ENCODE data around the gene LCNL1. TPM values are rescaled to one million over a fixed set of nuclear protein-coding genes. Genes with fewer than 3 reads are reported as not detected.

LCNL1 gene
- total and polyA plus RNA-seq, 10 of the 15 experiments (the other 5 are each of a cell fraction or from before 2014, with no cell fraction given): not detected

GRCh38 chr9:136955943-136956335 is 26.9 kb upstream of the LCNL1 start:
- Histone ChIP-seq H3K9me3 (replicated peaks; ENCODE audit: control insufficient read depth, insufficient read depth, low read length) (no peaks in the 10 kb centered on the region), H3K4me1 (ENCODE audit: control insufficient read depth, insufficient read depth, low read length) (no peaks in the 10 kb centered on the region), H3K27me3 (replicated peaks in 1 of 2; ENCODE audit: control insufficient read depth in 2 of 2, insufficient read depth in 2 of 2, low read length in 1 of 2) (no peaks in the 10 kb centered on the region), H3K79me2 (ENCODE audit: control insufficient read depth, insufficient read depth, low read length) (no peaks in the 10 kb centered on the region), H4K20me1 (ENCODE audit: control insufficient read depth, insufficient read depth) (no peaks in the 10 kb centered on the region), H3K4me2 (ENCODE audit: control insufficient read depth, insufficient read depth) (no peak overlapping the region), H3K9ac (ENCODE audit: control insufficient read depth, insufficient read depth, low read length) (no peak overlapping the region), H3K27ac (ENCODE audit: control insufficient read depth, insufficient read depth) (no peak overlapping the region), H3K36me3 (ENCODE audit: control insufficient read depth in 2 of 2, insufficient read depth in 2 of 2, low read length in 1 of 2) (no peaks in the 10 kb centered on the region), H2AFZ (ENCODE audit: control insufficient read depth, low read depth, low read length) (no peak overlapping the region), H3K4me3 (no peak overlapping the region)
- no TSS peak for BruUV-seq (replicated peaks)
- ChIA-PET RAD21 (ENCODE audit: unreplicated experiment) (no interaction called here), CTCF (no interaction called here), SMC1A (ENCODE audit: uncharacterized antibody, unreplicated experiment) (no interaction called here), POLR2A (no interaction called here)
- in situ Hi-C loops (cut with MboI) (no loop called here), intact Hi-C loops (cut with micrococcal nuclease; ENCODE audit: unreplicated experiment) (no loop called here)
- no peak for TF ChIP-seq CHD1 (IDR thresholded peaks at IDR 0.05; ENCODE audit: low read depth, low read length)
- TF ChIP-seq CBFB (IDR thresholded peaks at IDR 0.05; ENCODE audit: low read depth): no peak
- no peak for TF ChIP-seq CHD4 (IDR thresholded peaks at IDR 0.05)
- TF ChIP-seq SMAD1 (IDR thresholded peaks at IDR 0.05; ENCODE audit: low read depth, partially characterized antibody): no peak
- TF ChIP-seq CREM (IDR thresholded peaks at IDR 0.05; ENCODE audit: low read depth): no peak
- TF ChIP-seq SRF (IDR thresholded peaks at IDR 0.05; ENCODE audit: low read depth in 2 of 2, low read length in 2 of 2): no peak
- no peak for TF ChIP-seq PAX8 (IDR thresholded peaks at IDR 0.05)
- no peak for TF ChIP-seq MEF2A (IDR thresholded peaks at IDR 0.05; ENCODE audit: insufficient read depth, low read depth, low read length)
- no peak for TF ChIP-seq CBX3 (IDR thresholded peaks at IDR 0.05; ENCODE audit: borderline replicate concordance, low read depth)
- TF ChIP-seq KDM1A (IDR thresholded peaks at IDR 0.05; ENCODE audit: borderline replicate concordance): no peak
- no peak for ATAC-seq
- DNase-seq (ENCODE audit: low read depth, low spot score): no peak
- WGBS (ENCODE audit: insufficient coverage, insufficient replicate concordance, low lambda C conversion rate, missing lambda C conversion rate): 44% methylated on average over 9 of the region's 9 CpGs
- no peak for FAIRE-seq

- Histone ChIP-seq H3K27me3 (replicated peaks in 1 of 2; ENCODE audit: control insufficient read depth in 2 of 2, insufficient read depth in 2 of 2, low read length in 1 of 2) (no peaks in the 10 kb centered on the region), H2AFZ (ENCODE audit: control insufficient read depth, low read depth, low read length) (no peak overlapping the region), H3K27ac (ENCODE audit: control insufficient read depth, insufficient read depth) (no peak overlapping the region), H3K9me3 (replicated peaks; ENCODE audit: control insufficient read depth, insufficient read depth, low read length) (no peaks in the 10 kb centered on the region), H3K4me1 (ENCODE audit: control insufficient read depth, insufficient read depth, low read length) (no peaks in the 10 kb centered on the region), H3K36me3 (ENCODE audit: control insufficient read depth in 2 of 2, insufficient read depth in 2 of 2, low read length in 1 of 2) (no peaks in the 10 kb centered on the region), H3K4me2 (ENCODE audit: control insufficient read depth, insufficient read depth) (no peak overlapping the region), H4K20me1 (ENCODE audit: control insufficient read depth, insufficient read depth) (no peaks in the 10 kb centered on the region), H3K79me2 (ENCODE audit: control insufficient read depth, insufficient read depth, low read length) (no peaks in the 10 kb centered on the region), H3K4me3 (no peak overlapping the region), H3K9ac (ENCODE audit: control insufficient read depth, insufficient read depth, low read length) (no peak overlapping the region)
- intact Hi-C loops (cut with micrococcal nuclease; ENCODE audit: unreplicated experiment) (no loop called here), in situ Hi-C loops (cut with MboI) (no loop called here)
- ChIA-PET CTCF (no interaction called here), POLR2A (no interaction called here), RAD21 (ENCODE audit: unreplicated experiment) (no interaction called here), SMC1A (ENCODE audit: uncharacterized antibody, unreplicated experiment) (interaction anchor here (0.7 kb wide), 1 partner anchor 352 kb away, joined by 3 read pairs; no protein-coding TSS in a partner anchor)
- DNase-seq (ENCODE audit: low read depth, low spot score) (no peak), FAIRE-seq (no peak), ATAC-seq (no peak)
- 37% methylated on average over 4 of the region's 4 CpGs for WGBS (ENCODE audit: insufficient coverage, insufficient replicate concordance, low lambda C conversion rate, missing lambda C conversion rate)
- BruUV-seq (replicated peaks): no TSS peak
- TF ChIP-seq ZNF687 (IDR thresholded peaks at IDR 0.05) (no peak), ATF3 (IDR thresholded peaks at IDR 0.05; ENCODE audit: borderline replicate concordance, extremely low read depth, low read depth, low read length) (no peak), RAD51 (IDR thresholded peaks at IDR 0.05) (no peak), SIX5 (IDR thresholded peaks at IDR 0.05; ENCODE audit: low read depth, low read length, severe bottlenecking) (no peak), LARP7 (IDR thresholded peaks at IDR 0.05) (no peak), EP300 (IDR thresholded peaks at IDR 0.05; ENCODE audit: borderline replicate concordance in 1 of 2, control insufficient read depth in 1 of 2, low read depth in 2 of 2, low read length in 2 of 2) (no peak), RCOR1 (conservative IDR thresholded peaks at IDR 0.05; ENCODE audit: low read depth, low read length) (no peak)
These were observed 26.2 kb upstream of the LCNL1 start for GRCh38 chr9:136956604-136957003.
